H9 (cell line): Measurements from ENCODE around the gene NPTXR. TPM values are rescaled to one million over a fixed set of nuclear protein-coding genes. Genes with fewer than 3 reads are reported as not detected.

Experiments
- DNase-seq: peaks from one replicate; pipeline ENCODE4 v3.0.0-alpha.2; 2017
- H2AFZ ChIP-seq: one replicate; pipeline ENCODE4 v1.6.1; 2013; ENCODE audit warnings: mild to moderate bottlenecking, low read length, control low read depth, moderate library complexity
- H2AK5ac ChIP-seq: 2 replicates; pipeline ENCODE4 v1.6.1; 2013; ENCODE audit warnings: low read length, control low read depth, mixed read lengths; ENCODE audit not compliant: insufficient read length
- H2BK120ac ChIP-seq: one replicate; pipeline ENCODE4 v1.6.1; 2013; ENCODE audit warnings: low read depth, mild to moderate bottlenecking, low read length, control low read depth, inconsistent platforms; ENCODE audit not compliant: poor library complexity, severe bottlenecking
- H2BK12ac ChIP-seq: 2 replicates; pipeline ENCODE4 v1.6.1; 2013; ENCODE audit warnings: low read length, control low read depth, mixed read lengths, low read depth; ENCODE audit not compliant: insufficient read length
- H2BK15ac ChIP-seq: 2 replicates; pipeline ENCODE4 v1.6.1; 2013; ENCODE audit warnings: low read depth, low read length, control low read depth
- H2BK20ac ChIP-seq: one replicate; pipeline ENCODE4 v1.6.1; 2013; ENCODE audit warnings: low read depth, mild to moderate bottlenecking, low read length, control low read depth, inconsistent platforms; ENCODE audit not compliant: poor library complexity, severe bottlenecking
- H2BK5ac ChIP-seq: 2 replicates; pipeline ENCODE4 v1.6.1; 2013; ENCODE audit warnings: low read length, control low read depth, mixed read lengths; ENCODE audit not compliant: insufficient read length
- H3K14ac ChIP-seq: 2 replicates; pipeline ENCODE4 v1.6.1; 2013; ENCODE audit warnings: low read length, control low read depth; ENCODE audit not compliant: insufficient read depth
- H3K18ac ChIP-seq: 2 replicates; pipeline ENCODE4 v1.6.1; 2013; ENCODE audit warnings: low read depth, mild to moderate bottlenecking, mixed read lengths, low read length, control low read depth; ENCODE audit not compliant: insufficient read length
- H3K23ac ChIP-seq: 2 replicates; pipeline ENCODE4 v1.6.1; 2013; ENCODE audit warnings: low read length, control low read depth, mixed read lengths, low read depth; ENCODE audit not compliant: insufficient read length
- H3K23me2 ChIP-seq: 2 replicates; pipeline ENCODE4 v1.6.1; 2013; ENCODE audit warnings: low read depth, mild to moderate bottlenecking, mixed read lengths, low read length, control low read depth; ENCODE audit not compliant: insufficient read length, poor library complexity, severe bottlenecking
- H3K27ac ChIP-seq: 2 replicates; pipeline ENCODE4 v1.5.1; 2013; ENCODE audit warnings: low read length, control low read depth, mixed read lengths, low read depth; ENCODE audit not compliant: insufficient read length
- H3K27me3 ChIP-seq: 2 replicates; pipeline ENCODE4 v1.6.1; 2013; ENCODE audit warnings: low read length, control low read depth, inconsistent platforms; ENCODE audit not compliant: insufficient read depth
- H3K4ac ChIP-seq: 2 replicates; pipeline ENCODE4 v1.6.1; 2013; ENCODE audit warnings: low read depth, mild to moderate bottlenecking, control low read depth, inconsistent platforms, low read length, moderate library complexity
- H3K4me1 ChIP-seq: 2 replicates; pipeline ENCODE4 v1.6.1; 2013; ENCODE audit warnings: low read length, control low read depth, inconsistent platforms; ENCODE audit not compliant: insufficient read depth
- H3K4me2 ChIP-seq: 2 replicates; pipeline ENCODE4 v1.6.1; 2013; ENCODE audit warnings: low read length, control low read depth, mixed read lengths; ENCODE audit not compliant: insufficient read length, insufficient read depth
- H3K56ac ChIP-seq: 2 replicates; pipeline ENCODE4 v1.6.1; 2013; ENCODE audit warnings: low read depth, mild to moderate bottlenecking, mixed read lengths, low read length, control low read depth; ENCODE audit not compliant: insufficient read length
- H3K79me1 ChIP-seq: 2 replicates; pipeline ENCODE4 v1.6.1; 2013; ENCODE audit warnings: low read depth, mild to moderate bottlenecking, moderate library complexity, low read length, control low read depth, inconsistent platforms; ENCODE audit not compliant: insufficient read depth, poor library complexity, severe bottlenecking
- H3K79me2 ChIP-seq: 2 replicates; pipeline ENCODE4 v1.6.1; 2013; ENCODE audit warnings: low read length, control low read depth, inconsistent platforms; ENCODE audit not compliant: insufficient read depth
- H3K9ac ChIP-seq: 2 replicates; pipeline ENCODE4 v1.6.1; 2013; ENCODE audit warnings: low read length, control low read depth, mixed read lengths; ENCODE audit not compliant: insufficient read length; ENCODE audit errors: extremely low read depth
- H3K9me3 ChIP-seq: one replicate; pipeline ENCODE4 v1.6.1; 2013; ENCODE audit warnings: low read depth, low read length, inconsistent platforms; ENCODE audit not compliant: control insufficient read depth
- H3T11ph ChIP-seq: one replicate; pipeline ENCODE4 v1.6.1; 2013; ENCODE audit warnings: mild to moderate bottlenecking, low read length, control low read depth, inconsistent platforms
- H4K20me1 ChIP-seq: one replicate; pipeline ENCODE4 v1.6.1; 2013; ENCODE audit not compliant: control insufficient read depth, insufficient read length, insufficient read depth
- H4K5ac ChIP-seq: 2 replicates; pipeline ENCODE4 v1.6.1; 2013; ENCODE audit warnings: low read depth, mild to moderate bottlenecking, mixed read lengths, low read length, control low read depth; ENCODE audit not compliant: insufficient read length
- H4K8ac ChIP-seq: replicated peaks from 2 replicates; pipeline ENCODE4 v1.6.1; 2013; ENCODE audit warnings: low read length, control low read depth, mixed read lengths, low read depth; ENCODE audit not compliant: insufficient read length
- H4K91ac ChIP-seq: 2 replicates; pipeline ENCODE4 v1.6.1; 2013; ENCODE audit warnings: low read depth, mild to moderate bottlenecking, moderate library complexity, mixed read lengths, low read length, control low read depth; ENCODE audit not compliant: insufficient read length
- H3K27ac Mint-ChIP-seq, 3 experiments: 2 replicates in 2 of 3; 3 replicates in 1 of 3; pipeline ENCODE4 v1.8.0; 2020 to 2021; ENCODE audit warnings: mixed read lengths in 3 of 3, mild to moderate bottlenecking in 1 of 3, moderate library complexity in 1 of 3
- H3K27me3 Mint-ChIP-seq: 2 replicates; pipeline ENCODE4 v1.8.0; 2021; ENCODE audit warnings: low read depth, mild to moderate bottlenecking, moderate library complexity, mixed read lengths
- H3K36me3 Mint-ChIP-seq, 3 experiments: 2 replicates in 2 of 3; 3 replicates in 1 of 3; pipeline ENCODE4 v1.8.0; 2020 to 2021; ENCODE audit warnings: low read depth in 3 of 3, mixed read lengths in 3 of 3; ENCODE audit not compliant: insufficient read depth in 1 of 3
- H3K4me1 Mint-ChIP-seq, 2 experiments: 2 replicates each; pipeline ENCODE4 v1.8.0; 2020; ENCODE audit warnings: mixed read lengths in 2 of 2
- H3K4me3 Mint-ChIP-seq, 2 experiments: 2 replicates in 1 of 2; 3 replicates in 1 of 2; pipeline ENCODE4 v1.8.0; 2020 to 2021; ENCODE audit warnings: mild to moderate bottlenecking in 2 of 2, mixed read lengths in 2 of 2, moderate library complexity in 1 of 2
- H3K9me3 Mint-ChIP-seq, 2 experiments: 2 replicates in 1 of 2; 3 replicates in 1 of 2; pipeline ENCODE4 v1.8.0; 2020; ENCODE audit warnings: mild to moderate bottlenecking in 2 of 2, mixed read lengths in 2 of 2, moderate library complexity in 1 of 2
- WGBS: extraction: QIAGEN DNeasy Blood & Tissue Kit; methylation state at CpG from one replicate; pipeline ENCODE4 v1.1.7; 2013; ENCODE audit warnings: missing lambda C conversion rate, low lambda C conversion rate, mixed read lengths; ENCODE audit not compliant: insufficient read length; ENCODE audit errors: extremely low coverage; 5-methylcytosine and 5-hydroxymethylcytosine counted together
- total RNA-seq: library from RNA; stranded (reverse); gene quantifications from 2 replicates; pipeline ENCODE4 v1.2.1, GENCODE V29; 2021
- TF ChIP-seq, protein P1 (sequence below): fragments of 200-600 bp; sonication (generic); conservative IDR thresholded peaks from 3 replicates; pipeline ENCODE4 v1.8.0; 2021; ENCODE audit warnings: antibody characterized with exemption, mild to moderate bottlenecking

The NPTXR gene
- total RNA-seq, 1 experiment from 2014 or later, result 8.1 TPM

DNA sequence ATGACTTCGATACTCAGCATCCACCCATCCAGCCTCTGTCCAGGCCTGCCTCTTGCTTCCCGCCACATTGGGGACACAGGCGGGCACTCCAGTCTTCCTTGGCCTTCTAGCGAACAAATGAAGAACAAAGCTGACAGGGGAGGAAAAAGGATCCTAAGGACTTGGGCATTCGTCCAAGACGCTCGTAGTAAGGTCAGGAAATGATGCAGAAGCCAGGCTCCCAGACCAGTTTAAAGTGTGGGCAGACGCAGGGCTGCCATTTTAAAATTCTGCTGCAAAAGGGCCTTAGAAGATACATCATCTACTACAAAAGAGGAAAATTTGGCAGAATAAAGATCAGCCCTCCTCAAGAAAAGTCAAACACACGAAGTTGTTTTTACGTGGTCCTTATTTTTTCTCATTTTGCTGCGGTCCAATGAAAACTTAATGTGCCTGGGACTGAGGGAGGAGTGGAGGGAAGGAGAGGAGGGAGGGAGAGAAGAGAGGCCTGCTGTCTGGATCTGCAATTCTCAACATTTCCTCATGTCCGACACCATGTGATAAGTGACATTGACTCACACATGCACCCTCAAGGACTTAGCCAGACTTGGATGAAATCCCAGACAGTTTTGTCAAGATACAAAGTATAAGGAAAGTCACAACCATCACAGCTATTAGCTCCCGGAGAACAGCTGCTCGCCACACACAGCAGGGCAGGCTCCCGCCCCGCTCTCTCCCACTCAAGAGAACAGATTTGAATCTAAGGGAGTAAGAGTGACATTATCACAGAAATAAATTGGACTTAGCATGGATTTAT lies 55.6 kb downstream of the NPTXR start:
- H3K4me1 Mint-ChIP-seq, result peaks cover 4 to 5% of the 10 kb centered on the region in 2 experiments
- Histone ChIP-seq H2AK5ac (no peak overlapping the region), H3K23ac (no peak overlapping the region), H3K56ac (no peak overlapping the region), H3K18ac (no peak overlapping the region), H3K4ac (no peak overlapping the region), H3T11ph (no peak overlapping the region), H3K4me1 (no peaks in the 10 kb centered on the region), H3K79me1 (no peaks in the 10 kb centered on the region), H4K20me1 (no peaks in the 10 kb centered on the region), H3K79me2 (no peaks in the 10 kb centered on the region), H2BK20ac (no peak overlapping the region), H3K27me3 (no peaks in the 10 kb centered on the region), H2AFZ (no peak overlapping the region), H3K14ac (no peak overlapping the region), H2BK120ac (no peak overlapping the region), H2BK5ac (no peak overlapping the region), H3K9ac (no peak overlapping the region), H2BK12ac (no peak overlapping the region), H4K8ac (no peak overlapping the region), H2BK15ac (no peak overlapping the region), H4K5ac (no peak overlapping the region), H3K27ac (no peak overlapping the region), H4K91ac (no peak overlapping the region), H3K4me2 (no peak overlapping the region), H3K23me2 (no peaks in the 10 kb centered on the region), H3K9me3 (no peaks in the 10 kb centered on the region)
- no peak overlapping the region for H3K4me3 Mint-ChIP-seq
- H3K27ac Mint-ChIP-seq, result 0 out of 7 replicates have a peak overlapping the region, but pooled peaks of 1 of the 3 experiments have one; percentile 15
- TF ChIP-seq, protein P1, sequence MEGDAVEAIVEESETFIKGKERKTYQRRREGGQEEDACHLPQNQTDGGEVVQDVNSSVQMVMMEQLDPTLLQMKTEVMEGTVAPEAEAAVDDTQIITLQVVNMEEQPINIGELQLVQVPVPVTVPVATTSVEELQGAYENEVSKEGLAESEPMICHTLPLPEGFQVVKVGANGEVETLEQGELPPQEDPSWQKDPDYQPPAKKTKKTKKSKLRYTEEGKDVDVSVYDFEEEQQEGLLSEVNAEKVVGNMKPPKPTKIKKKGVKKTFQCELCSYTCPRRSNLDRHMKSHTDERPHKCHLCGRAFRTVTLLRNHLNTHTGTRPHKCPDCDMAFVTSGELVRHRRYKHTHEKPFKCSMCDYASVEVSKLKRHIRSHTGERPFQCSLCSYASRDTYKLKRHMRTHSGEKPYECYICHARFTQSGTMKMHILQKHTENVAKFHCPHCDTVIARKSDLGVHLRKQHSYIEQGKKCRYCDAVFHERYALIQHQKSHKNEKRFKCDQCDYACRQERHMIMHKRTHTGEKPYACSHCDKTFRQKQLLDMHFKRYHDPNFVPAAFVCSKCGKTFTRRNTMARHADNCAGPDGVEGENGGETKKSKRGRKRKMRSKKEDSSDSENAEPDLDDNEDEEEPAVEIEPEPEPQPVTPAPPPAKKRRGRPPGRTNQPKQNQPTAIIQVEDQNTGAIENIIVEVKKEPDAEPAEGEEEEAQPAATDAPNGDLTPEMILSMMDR, result no peak
- H3K9me3 Mint-ChIP-seq, result no peaks in the 10 kb centered on the region
- no peaks in the 10 kb centered on the region for H3K36me3 Mint-ChIP-seq
- no peak for DNase-seq
- WGBS, result no CpG with 5 or more reads among the region's 16 CpGs
- H3K27me3 Mint-ChIP-seq, result no peaks in the 10 kb centered on the region
